SK-N-SH treated with all-trans-retinoic acid at 6 μM for 48 hours (cell line): ENCODE data around the gene SLC39A5.

ENCODE experiments used
- ARNTL ChIP-seq: fragments of 450-650 bp; formaldehyde crosslinking; IDR thresholded peaks from 2 replicates; pipeline ENCODE4 v1.5.0; 2020; ENCODE audit warnings: low read depth, mild to moderate bottlenecking, moderate library complexity, borderline replicate concordance
- CSDC2 ChIP-seq: fragments of 250-450 bp; sonication (Bioruptor Pico); IDR thresholded peaks from 2 replicates; pipeline ENCODE4 v1.5.0; 2020; ENCODE audit warnings: mild to moderate bottlenecking, moderate library complexity
- GLIS3 ChIP-seq: fragments of 250-450 bp; sonication (Bioruptor Pico); IDR thresholded peaks from 2 replicates; pipeline ENCODE4 v1.5.0; 2020; ENCODE audit warnings: mild to moderate bottlenecking, moderate library complexity
- OSR1 ChIP-seq: fragments of 250-450 bp; sonication (Bioruptor Pico); IDR thresholded peaks from 2 replicates; pipeline ENCODE4 v1.8.0; 2022; ENCODE audit warnings: moderate library complexity, mild to moderate bottlenecking, inconsistent platforms
- ZC3H10 ChIP-seq: fragments of 250-450 bp; sonication (Bioruptor Pico); IDR thresholded peaks from 2 replicates; pipeline ENCODE4 v1.5.1; 2021; ENCODE audit warnings: mild to moderate bottlenecking, moderate library complexity
- ZFP3 ChIP-seq: fragments of 250-450 bp; sonication (Bioruptor Pico); IDR thresholded peaks from 2 replicates; pipeline ENCODE4 v1.5.0; 2020; ENCODE audit warnings: mild to moderate bottlenecking, moderate library complexity
- TF ChIP-seq, protein P1 (sequence below): fragments of 250-450 bp; sonication (Bioruptor Pico); IDR thresholded peaks from 2 replicates; pipeline ENCODE4 v1.8.0; 2020; ENCODE audit warnings: mild to moderate bottlenecking, moderate library complexity, borderline replicate concordance
- TF ChIP-seq, protein P2 (sequence below): fragments of 250-450 bp; sonication (Bioruptor Pico); IDR thresholded peaks from 2 replicates; pipeline ENCODE4 v1.8.0; 2021; ENCODE audit warnings: low read depth, mild to moderate bottlenecking, moderate library complexity, borderline replicate concordance
- TF ChIP-seq, protein P3 (sequence below): fragments of 250-450 bp; sonication (Bioruptor Pico); IDR thresholded peaks from 2 replicates; pipeline ENCODE4 v1.5.1; 2020; ENCODE audit warnings: low read depth, mild to moderate bottlenecking, moderate library complexity

DNA sequence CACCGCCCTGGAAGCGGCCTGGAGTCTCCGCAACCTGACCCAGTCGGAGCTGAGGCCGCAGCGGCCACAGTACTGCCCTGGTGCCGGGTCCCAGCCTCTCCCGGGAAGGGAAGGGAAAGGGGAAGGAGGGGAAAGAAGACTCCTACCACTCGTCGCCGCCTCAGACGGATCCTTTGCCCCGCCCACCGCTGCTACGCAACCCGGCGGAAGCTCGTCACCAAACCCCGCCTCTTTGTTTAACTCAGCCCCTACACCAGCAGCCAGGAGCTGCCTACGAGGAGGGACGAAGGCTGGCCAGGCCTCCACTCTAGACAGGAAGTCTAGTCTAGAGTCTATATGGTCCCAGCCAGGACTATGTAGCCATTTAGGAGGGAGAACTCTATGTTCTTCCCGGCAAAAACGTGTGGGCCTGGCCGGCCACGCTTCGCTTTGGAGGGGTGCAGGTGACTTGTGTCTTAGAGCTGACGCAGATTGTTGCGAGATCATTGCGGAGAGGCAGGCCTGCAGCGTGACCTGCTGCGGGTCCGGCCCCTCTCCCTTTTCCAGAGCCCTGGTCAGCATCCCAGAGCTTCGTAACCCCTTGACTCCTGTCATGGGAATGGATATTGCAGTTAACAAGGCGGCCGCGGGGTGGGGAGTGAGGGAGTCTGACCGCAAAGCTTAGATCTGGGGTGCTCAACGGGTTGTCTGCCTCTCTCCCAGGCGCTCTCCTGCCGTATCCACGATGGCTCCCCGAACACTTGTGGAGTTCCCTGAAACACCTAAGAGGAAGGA, 7.9 kb upstream of the SLC39A5 start, which contains the start of gene RNF41:
- TF ChIP-seq ZFP3 (CRISPR knock-in tag) (peak; percentile 75), ZC3H10 (CRISPR knock-in tag) (no peak), ARNTL (no peak), GLIS3 (CRISPR knock-in tag) (0 out of 2 replicates have a peak, but pooled peaks have one; percentile 17), OSR1 (CRISPR knock-in tag) (no peak), CSDC2 (no peak)
- TF ChIP-seq, protein P1, sequence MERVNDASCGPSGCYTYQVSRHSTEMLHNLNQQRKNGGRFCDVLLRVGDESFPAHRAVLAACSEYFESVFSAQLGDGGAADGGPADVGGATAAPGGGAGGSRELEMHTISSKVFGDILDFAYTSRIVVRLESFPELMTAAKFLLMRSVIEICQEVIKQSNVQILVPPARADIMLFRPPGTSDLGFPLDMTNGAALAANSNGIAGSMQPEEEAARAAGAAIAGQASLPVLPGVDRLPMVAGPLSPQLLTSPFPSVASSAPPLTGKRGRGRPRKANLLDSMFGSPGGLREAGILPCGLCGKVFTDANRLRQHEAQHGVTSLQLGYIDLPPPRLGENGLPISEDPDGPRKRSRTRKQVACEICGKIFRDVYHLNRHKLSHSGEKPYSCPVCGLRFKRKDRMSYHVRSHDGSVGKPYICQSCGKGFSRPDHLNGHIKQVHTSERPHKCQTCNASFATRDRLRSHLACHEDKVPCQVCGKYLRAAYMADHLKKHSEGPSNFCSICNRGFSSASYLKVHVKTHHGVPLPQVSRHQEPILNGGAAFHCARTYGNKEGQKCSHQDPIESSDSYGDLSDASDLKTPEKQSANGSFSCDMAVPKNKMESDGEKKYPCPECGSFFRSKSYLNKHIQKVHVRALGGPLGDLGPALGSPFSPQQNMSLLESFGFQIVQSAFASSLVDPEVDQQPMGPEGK (CRISPR knock-in tag) = no peak
- TF ChIP-seq, protein P2, sequence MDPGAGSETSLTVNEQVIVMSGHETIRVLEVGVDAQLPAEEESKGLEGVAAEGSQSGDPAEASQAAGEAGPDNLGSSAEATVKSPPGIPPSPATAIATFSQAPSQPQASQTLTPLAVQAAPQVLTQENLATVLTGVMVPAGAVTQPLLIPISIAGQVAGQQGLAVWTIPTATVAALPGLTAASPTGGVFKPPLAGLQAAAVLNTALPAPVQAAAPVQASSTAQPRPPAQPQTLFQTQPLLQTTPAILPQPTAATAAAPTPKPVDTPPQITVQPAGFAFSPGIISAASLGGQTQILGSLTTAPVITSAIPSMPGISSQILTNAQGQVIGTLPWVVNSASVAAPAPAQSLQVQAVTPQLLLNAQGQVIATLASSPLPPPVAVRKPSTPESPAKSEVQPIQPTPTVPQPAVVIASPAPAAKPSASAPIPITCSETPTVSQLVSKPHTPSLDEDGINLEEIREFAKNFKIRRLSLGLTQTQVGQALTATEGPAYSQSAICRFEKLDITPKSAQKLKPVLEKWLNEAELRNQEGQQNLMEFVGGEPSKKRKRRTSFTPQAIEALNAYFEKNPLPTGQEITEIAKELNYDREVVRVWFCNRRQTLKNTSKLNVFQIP (CRISPR knock-in tag) = no peak
- TF ChIP-seq, protein P3, sequence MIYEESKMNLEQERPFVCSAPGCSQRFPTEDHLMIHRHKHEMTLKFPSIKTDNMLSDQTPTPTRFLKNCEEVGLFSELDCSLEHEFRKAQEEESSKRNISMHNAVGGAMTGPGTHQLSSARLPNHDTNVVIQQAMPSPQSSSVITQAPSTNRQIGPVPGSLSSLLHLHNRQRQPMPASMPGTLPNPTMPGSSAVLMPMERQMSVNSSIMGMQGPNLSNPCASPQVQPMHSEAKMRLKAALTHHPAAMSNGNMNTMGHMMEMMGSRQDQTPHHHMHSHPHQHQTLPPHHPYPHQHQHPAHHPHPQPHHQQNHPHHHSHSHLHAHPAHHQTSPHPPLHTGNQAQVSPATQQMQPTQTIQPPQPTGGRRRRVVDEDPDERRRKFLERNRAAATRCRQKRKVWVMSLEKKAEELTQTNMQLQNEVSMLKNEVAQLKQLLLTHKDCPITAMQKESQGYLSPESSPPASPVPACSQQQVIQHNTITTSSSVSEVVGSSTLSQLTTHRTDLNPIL (CRISPR knock-in tag) = no peak
